HG03066 (cell line): ENCODE data around the gene QRSL1.
"Not testable (repeated sequence)": the region's sequence is repeated elsewhere in the genome, so short reads cannot be mapped to it uniquely, and the experiment has no call there.

ENCODE experiments used
- ATAC-seq: cut with Tn5 transposase; IDR thresholded peaks from one replicate; pipeline ENCODE4 v1.9.1; 2021; ENCODE audit warnings: low read depth; ENCODE audit not compliant: unreplicated experiment

Gene QRSL1

GRCh38 chr6:106629103-106629858, at the start of gene QRSL1, which contains the start of gene RTN4IP1:
TSS of gene QRSL1 (plus strand) at chr6:106629578. CDS start at chr6:106629682, 104 bp downstream.
TSS of gene RTN4IP1 (minus strand) at chr6:106629498. CDS start at chr6:106629021, 477 bp downstream.
- ATAC-seq: peak; percentile 71

- no peak for ATAC-seq
Measured at GRCh38 chr6:106581468-106581867, 47.9 kb upstream of the QRSL1 start.

GRCh38 chr6:106586815-106587415, 42.5 kb upstream of the QRSL1 start:
- no peak for ATAC-seq

GRCh38 chr6:106588937-106589336, 40.4 kb upstream of the QRSL1 start:
- ATAC-seq: not testable (repeated sequence)

GRCh38 chr6:106591111-106591825, 38.1 kb upstream of the QRSL1 start:
- no peak for ATAC-seq

GRCh38 chr6:106599440-106599839, 29.9 kb upstream of the QRSL1 start:
- ATAC-seq: no peak

GRCh38 chr6:106600329-106600728, 29.0 kb upstream of the QRSL1 start:
- ATAC-seq: no peak

GRCh38 chr6:106608080-106608668, 21.2 kb upstream of the QRSL1 start:
- peak; percentile 68 for ATAC-seq

- ATAC-seq: no peak
Measured at GRCh38 chr6:106609699-106610098, 19.7 kb upstream of the QRSL1 start.

GRCh38 chr6:106611030-106611429, 18.3 kb upstream of the QRSL1 start:
- ATAC-seq: no peak

GRCh38 chr6:106612671-106613416, 16.5 kb upstream of the QRSL1 start:
- no peak for ATAC-seq

- no peak for ATAC-seq
Measured at GRCh38 chr6:106613590-106613989, 15.8 kb upstream of the QRSL1 start.

GRCh38 chr6:106614166-106614565, 15.2 kb upstream of the QRSL1 start:
- no peak for ATAC-seq

- ATAC-seq: no peak
Measured at GRCh38 chr6:106614592-106615257, 14.7 kb upstream of the QRSL1 start.

GRCh38 chr6:106617302-106617701, 12.1 kb upstream of the QRSL1 start:
- ATAC-seq: peak; percentile 78

- no peak for ATAC-seq
Measured at GRCh38 chr6:106617857-106618256, 11.5 kb upstream of the QRSL1 start.

- no peak for ATAC-seq
Measured at GRCh38 chr6:106618324-106618723, 11.1 kb upstream of the QRSL1 start.

GRCh38 chr6:106619223-106619622, 10.2 kb upstream of the QRSL1 start:
- ATAC-seq: no peak

GRCh38 chr6:106620931-106621672, 8.3 kb upstream of the QRSL1 start:
- no peak for ATAC-seq
